ENCODE results near the gene TNN.

The TNN gene

DNA sequence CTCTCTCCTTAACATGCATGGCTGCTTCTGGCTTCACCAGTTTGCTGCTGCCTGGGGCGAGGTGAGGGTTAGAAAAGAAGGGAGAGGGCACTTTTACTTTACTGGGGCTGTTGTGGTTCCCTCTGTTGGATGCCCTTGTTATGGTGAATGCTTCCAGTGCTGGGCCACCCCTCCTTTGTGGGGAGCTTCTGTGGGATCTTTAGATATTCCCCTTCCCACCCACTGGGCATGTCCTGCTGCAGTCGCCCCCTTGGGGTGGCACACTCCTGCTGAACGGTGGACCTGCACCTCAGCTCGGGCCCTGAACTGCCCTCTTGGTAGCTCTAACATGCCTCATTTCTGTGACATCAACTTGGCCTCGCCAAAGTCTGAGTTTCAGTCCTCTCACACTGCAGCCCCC is 6.0 kb downstream of the TNN start:
- Histone ChIP-seq H3K79me2 (ENCODE audit: insufficient read depth, low read length) (no peaks in the 10 kb centered on the region), H3K4me2 (ENCODE audit: low read depth, low read length, poor library complexity, severe bottlenecking) (no peak overlapping the region), H3K27me3 (ENCODE audit: insufficient read depth, low read length, poor library complexity, severe bottlenecking) (no peaks in the 10 kb centered on the region), H3K9me2 (replicated peaks; ENCODE audit: low read depth, low read length) (no peaks in the 10 kb centered on the region), H3K4me1 (ENCODE audit: insufficient read depth, low read length, poor library complexity, severe bottlenecking) (peaks cover 64% of the 10 kb centered on the region), H3K9me3 (ENCODE audit: insufficient read depth, low read depth, low read length) (no peaks in the 10 kb centered on the region), H4K20me1 (ENCODE audit: insufficient read depth, low read length, poor library complexity, severe bottlenecking) (no peaks in the 10 kb centered on the region), H2AFZ (ENCODE audit: low read length) (peak overlapping the region; percentile 37; the same call in 1 of the 2 replicates), H3K9ac (ENCODE audit: low read depth, low read length, poor library complexity, severe bottlenecking) (peak overlapping the region; percentile 32), H3K4me3 (ENCODE audit: low read length, poor library complexity, severe bottlenecking) (no peak overlapping the region), H3F3A (ENCODE audit: low read depth) (no peaks in the 10 kb centered on the region), H3K36me3 (ENCODE audit: insufficient read depth, low read length) (no peaks in the 10 kb centered on the region)
- TF ChIP-seq, protein P1, sequence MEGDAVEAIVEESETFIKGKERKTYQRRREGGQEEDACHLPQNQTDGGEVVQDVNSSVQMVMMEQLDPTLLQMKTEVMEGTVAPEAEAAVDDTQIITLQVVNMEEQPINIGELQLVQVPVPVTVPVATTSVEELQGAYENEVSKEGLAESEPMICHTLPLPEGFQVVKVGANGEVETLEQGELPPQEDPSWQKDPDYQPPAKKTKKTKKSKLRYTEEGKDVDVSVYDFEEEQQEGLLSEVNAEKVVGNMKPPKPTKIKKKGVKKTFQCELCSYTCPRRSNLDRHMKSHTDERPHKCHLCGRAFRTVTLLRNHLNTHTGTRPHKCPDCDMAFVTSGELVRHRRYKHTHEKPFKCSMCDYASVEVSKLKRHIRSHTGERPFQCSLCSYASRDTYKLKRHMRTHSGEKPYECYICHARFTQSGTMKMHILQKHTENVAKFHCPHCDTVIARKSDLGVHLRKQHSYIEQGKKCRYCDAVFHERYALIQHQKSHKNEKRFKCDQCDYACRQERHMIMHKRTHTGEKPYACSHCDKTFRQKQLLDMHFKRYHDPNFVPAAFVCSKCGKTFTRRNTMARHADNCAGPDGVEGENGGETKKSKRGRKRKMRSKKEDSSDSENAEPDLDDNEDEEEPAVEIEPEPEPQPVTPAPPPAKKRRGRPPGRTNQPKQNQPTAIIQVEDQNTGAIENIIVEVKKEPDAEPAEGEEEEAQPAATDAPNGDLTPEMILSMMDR (conservative IDR thresholded peaks at IDR 0.05; ENCODE audit: low read length): peak; percentile 38; the same call in 1 of the 2 replicates
- no peak for TF ChIP-seq EZH2phosphoT487 (IDR thresholded peaks at IDR 0.05; ENCODE audit: borderline replicate concordance)

DNA sequence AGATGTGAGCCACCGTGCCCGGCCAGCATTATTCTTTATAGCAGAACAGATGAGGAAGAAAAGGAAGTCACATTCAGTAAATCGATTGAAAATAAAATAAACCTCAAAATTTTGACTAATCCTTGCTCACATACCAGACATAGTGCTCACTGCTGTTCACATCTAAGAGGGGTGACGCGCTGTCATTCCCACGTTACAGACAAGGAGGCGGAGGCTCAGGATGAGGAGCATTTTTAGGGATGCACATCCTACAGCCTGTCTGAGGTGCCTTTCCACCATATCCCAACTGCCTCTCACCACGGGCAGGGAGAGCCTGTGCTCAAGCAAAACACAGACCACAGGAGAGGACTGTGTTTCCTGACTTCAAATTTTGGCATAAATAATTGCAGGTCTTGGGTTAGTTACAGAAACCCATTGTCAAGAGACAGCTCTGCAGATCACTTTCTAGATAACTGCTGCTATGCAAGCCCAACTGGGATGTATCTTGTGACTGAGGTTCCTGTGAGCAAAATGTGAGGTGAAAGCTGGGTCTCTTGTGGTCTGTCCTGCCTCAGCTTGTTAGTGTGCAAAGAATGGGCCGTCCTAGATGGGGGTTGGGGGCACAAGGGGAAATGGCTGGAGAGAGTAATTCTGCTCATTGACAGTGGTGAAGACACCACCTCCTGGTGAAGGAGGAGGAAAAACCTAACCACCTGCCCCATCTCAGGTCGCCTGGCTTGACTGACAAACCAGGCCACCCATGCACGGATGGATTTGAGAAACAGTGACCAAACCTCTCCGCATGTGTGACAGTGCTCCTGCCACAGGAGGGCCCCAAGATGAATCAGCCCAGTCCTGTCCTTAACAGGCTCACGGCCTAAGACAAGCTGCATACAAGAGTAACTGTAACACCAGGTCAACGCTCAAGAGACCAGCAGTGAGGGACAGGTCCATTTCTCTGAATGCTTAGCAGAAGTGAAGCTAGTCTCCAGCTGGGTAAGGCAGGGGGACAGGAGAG is 8.2 kb downstream of the TNN start:
- Histone ChIP-seq H3K9ac (ENCODE audit: low read depth, low read length, poor library complexity, severe bottlenecking) (peak overlapping the region; percentile 56), H3F3A (ENCODE audit: low read depth) (no peaks in the 10 kb centered on the region), H3K4me1 (ENCODE audit: insufficient read depth, low read length, poor library complexity, severe bottlenecking) (peaks cover 54% of the 10 kb centered on the region), H3K9me3 (ENCODE audit: insufficient read depth, low read depth, low read length) (no peaks in the 10 kb centered on the region), H3K4me2 (ENCODE audit: low read depth, low read length, poor library complexity, severe bottlenecking) (peak overlapping the region; percentile 48), H4K20me1 (ENCODE audit: insufficient read depth, low read length, poor library complexity, severe bottlenecking) (no peaks in the 10 kb centered on the region), H3K9me2 (replicated peaks; ENCODE audit: low read depth, low read length) (no peaks in the 10 kb centered on the region), H2AFZ (ENCODE audit: low read length) (peak overlapping the region; percentile 47), H3K79me2 (ENCODE audit: insufficient read depth, low read length) (no peaks in the 10 kb centered on the region), H3K4me3 (ENCODE audit: low read length, poor library complexity, severe bottlenecking) (peak overlapping the region; percentile 3), H3K36me3 (ENCODE audit: insufficient read depth, low read length) (no peaks in the 10 kb centered on the region), H3K27me3 (ENCODE audit: insufficient read depth, low read length, poor library complexity, severe bottlenecking) (no peaks in the 10 kb centered on the region)
- TF ChIP-seq EZH2phosphoT487 (IDR thresholded peaks at IDR 0.05; ENCODE audit: borderline replicate concordance): no peak
- TF ChIP-seq, protein P1 (conservative IDR thresholded peaks at IDR 0.05; ENCODE audit: low read length): peak; percentile 44

DNA sequence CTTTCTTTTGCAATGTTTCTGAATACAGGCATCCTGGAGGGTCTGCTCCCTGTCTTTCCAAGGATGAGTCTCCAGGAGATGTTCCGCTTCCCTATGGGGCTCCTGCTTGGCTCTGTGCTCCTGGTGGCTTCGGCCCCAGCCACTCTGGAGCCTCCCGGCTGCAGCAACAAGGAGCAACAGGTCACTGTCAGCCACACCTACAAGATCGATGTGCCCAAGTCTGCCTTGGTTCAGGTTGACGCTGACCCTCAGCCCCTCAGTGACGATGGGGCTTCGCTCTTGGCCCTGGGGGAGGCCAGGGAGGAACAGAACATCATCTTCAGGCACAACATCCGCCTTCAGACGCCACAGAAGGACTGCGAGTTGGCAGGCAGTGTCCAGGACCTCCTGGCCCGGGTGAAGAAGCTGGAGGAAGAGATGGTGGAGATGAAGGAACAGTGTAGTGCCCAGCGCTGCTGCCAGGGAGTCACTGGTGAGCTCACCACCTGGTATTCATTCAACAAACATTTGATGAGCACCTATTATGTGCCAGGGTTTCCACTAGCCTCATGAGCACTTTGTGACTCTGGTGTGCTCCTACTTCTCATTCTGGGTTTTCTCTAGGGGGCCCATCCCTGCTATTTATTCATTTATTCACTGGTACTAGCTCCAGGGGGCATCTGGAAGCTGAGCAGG is 9.9 kb downstream of the TNN start:
- no peaks in the 10 kb centered on the region for H3K27me3 ChIP-seq (ENCODE audit: insufficient read depth, low read length, poor library complexity, severe bottlenecking)
- H3K36me3 ChIP-seq (ENCODE audit: insufficient read depth, low read length): no peaks in the 10 kb centered on the region
- no peaks in the 10 kb centered on the region for H3K9me3 ChIP-seq (ENCODE audit: insufficient read depth, low read depth, low read length)
- no peaks in the 10 kb centered on the region for H3K79me2 ChIP-seq (ENCODE audit: insufficient read depth, low read length)
- H3K4me1 ChIP-seq (ENCODE audit: insufficient read depth, low read length, poor library complexity, severe bottlenecking): peaks cover 39% of the 10 kb centered on the region
- no peak for TF ChIP-seq EZH2phosphoT487 (IDR thresholded peaks at IDR 0.05; ENCODE audit: borderline replicate concordance)
- TF ChIP-seq, protein P1 (conservative IDR thresholded peaks at IDR 0.05; ENCODE audit: low read length): no peak
- H3K4me2 ChIP-seq (ENCODE audit: low read depth, low read length, poor library complexity, severe bottlenecking): no peak overlapping the region
- H3K9me2 ChIP-seq (replicated peaks; ENCODE audit: low read depth, low read length): no peaks in the 10 kb centered on the region
- no peaks in the 10 kb centered on the region for H3F3A ChIP-seq (ENCODE audit: low read depth)
- H3K4me3 ChIP-seq (ENCODE audit: low read length, poor library complexity, severe bottlenecking): no peak overlapping the region
- no peaks in the 10 kb centered on the region for H4K20me1 ChIP-seq (ENCODE audit: insufficient read depth, low read length, poor library complexity, severe bottlenecking)
- 0 out of 2 replicates have a peak overlapping the region, but pooled peaks have one; percentile 47 for H2AFZ ChIP-seq (ENCODE audit: low read length)
- no peak overlapping the region for H3K9ac ChIP-seq (ENCODE audit: low read depth, low read length, poor library complexity, severe bottlenecking)
